ENCODE results near the gene EML5.

DNA sequence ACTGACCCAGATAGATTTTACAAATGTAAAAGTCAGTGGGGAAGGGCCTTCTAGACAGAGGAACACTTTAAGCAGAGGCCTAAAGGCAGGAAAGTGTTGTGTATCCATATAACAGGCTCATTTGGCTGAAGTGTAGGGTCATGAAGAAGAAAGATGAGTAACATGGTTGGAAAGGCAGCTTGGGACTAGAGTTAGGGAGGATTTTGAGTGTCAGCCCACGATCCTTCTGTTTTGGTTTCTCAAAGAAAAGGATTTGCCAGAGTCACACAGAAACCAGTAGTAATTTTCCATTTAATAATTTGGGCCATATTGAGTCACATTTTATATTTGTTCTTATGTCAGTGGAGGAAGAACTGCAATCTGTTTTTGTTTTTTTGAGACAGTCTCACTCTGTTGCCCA lies 153.5 kb downstream of the EML5 start:
- TF ChIP-seq SUZ12 (IDR thresholded peaks at IDR 0.05; ENCODE audit: extremely low read depth, insufficient read depth, insufficient read length) (no peak), ZNF274 (IDR thresholded peaks at IDR 0.05; ENCODE audit: low read depth, low read length) (no peak), YY1 (IDR thresholded peaks at IDR 0.05; ENCODE audit: insufficient read depth, insufficient read length) (no peak)
